Panc1 (cell line): Measurements from ENCODE around the gene DKK3. TPM values are rescaled to one million over a fixed set of nuclear protein-coding genes. Genes with fewer than 3 reads are reported as not detected.
A peak's percentile ranks its signal among the peaks of the same experiment; 100 is the strongest.

Experiments used
- ATAC-seq: fragments of 200-7000 bp; cut with Tn5 transposase; 2 replicates; pipeline ENCODE4 v1.9.1; 2020; ENCODE audit warnings: mild to moderate bottlenecking, moderate library complexity
- BruUV-seq: library from RNA; stranded (reverse); fragments of 400-500 nt; replicated peaks from 2 replicates; lab custom pipeline; 2021; lab: Mats Ljungman, UMichigan
- CTCF ChIA-PET: fragments of 300-600 bp; sonication (Branson Sonifier 250); formaldehyde crosslinking; loops from one replicate; lab custom pipeline; 2022; ENCODE audit warnings: antibody characterized with exemption; lab: Charles Lee
- POLR2A ChIA-PET: fragments of 300-600 bp; sonication (Branson Sonifier 250); formaldehyde crosslinking; loops from one replicate; lab custom pipeline; 2022; ENCODE audit warnings: antibody characterized with exemption; lab: Charles Lee
- DNase-seq: peaks from one replicate; pipeline ENCODE4 v3.0.0-alpha.2; 2010; ENCODE audit warnings: low read depth, low spot score
- H3K27ac ChIP-seq: 2 replicates; pipeline ENCODE4 v1.5.1; 2011; ENCODE audit warnings: mild to moderate bottlenecking, low read length, inconsistent platforms
- H3K27me3 ChIP-seq: fragments of 200-500 bp; sonication (Bioruptor generic); 2 replicates; pipeline ENCODE4 v1.6.0; 2014; ENCODE audit warnings: low read length, inconsistent platforms; ENCODE audit not compliant: control insufficient read depth, insufficient read depth
- H3K36me3 ChIP-seq: fragments of 200-500 bp; sonication (Bioruptor generic); 2 replicates; pipeline ENCODE4 v1.5.1; 2014; ENCODE audit warnings: inconsistent platforms, mild to moderate bottlenecking, low read length, moderate library complexity; ENCODE audit not compliant: control insufficient read depth, insufficient read depth
- H3K4me1 ChIP-seq: 2 replicates; pipeline ENCODE4 v1.5.1; 2011; ENCODE audit warnings: inconsistent platforms, mild to moderate bottlenecking, low read length, moderate library complexity; ENCODE audit not compliant: control insufficient read depth, insufficient read depth
- H3K4me3 ChIP-seq, 2 experiments: 2 replicates each; pipeline ENCODE4 v1.5.1; 2011 to 2012; ENCODE audit warnings: low read depth in 2 of 2, low read length in 2 of 2, mild to moderate bottlenecking in 2 of 2, inconsistent platforms in 1 of 2, moderate library complexity in 1 of 2
- H3K9me3 ChIP-seq: fragments of 200-500 bp; sonication (Bioruptor generic); 2 replicates; pipeline ENCODE4 v1.5.1; 2014; ENCODE audit warnings: low read depth, mild to moderate bottlenecking, inconsistent platforms, low read length, moderate library complexity; ENCODE audit not compliant: control insufficient read depth, insufficient read depth
- POLR2AphosphoS5 ChIP-seq: IDR thresholded peaks from 2 replicates; pipeline ENCODE4 v1.6.1; 2012; ENCODE audit warnings: mild to moderate bottlenecking, low read depth, low read length, moderate library complexity
- REST ChIP-seq, 2 experiments: IDR thresholded peaks; 2 replicates each; pipeline ENCODE4 v1.6.1; 2011 to 2012; ENCODE audit warnings: low read depth in 2 of 2, control low read depth in 1 of 2, low read length in 1 of 2, mild to moderate bottlenecking in 1 of 2, moderate library complexity in 1 of 2; ENCODE audit not compliant: insufficient read depth in 1 of 2
- SIN3A ChIP-seq: IDR thresholded peaks from 2 replicates; pipeline ENCODE4 v1.6.1; 2012; ENCODE audit warnings: low read depth, mild to moderate bottlenecking, low read length, moderate library complexity, borderline replicate concordance; ENCODE audit not compliant: insufficient read depth
- TCF7L2 ChIP-seq: IDR thresholded peaks from 2 replicates; pipeline ENCODE4 v1.6.1; 2011; ENCODE audit warnings: mild to moderate bottlenecking, low read depth, low read length, inconsistent platforms
- in situ Hi-C: cut with HindIII; loops from 2 replicates; pipeline ENCODE4 v1.10.0; 2016; ENCODE audit warnings: low sequenced_read_pairs, low pct_unique_long_range_greater_than_20kb
- intact Hi-C: fragments of 100-400 bp; cut with micrococcal nuclease; formaldehyde crosslinking; loops from one replicate; pipeline ENCODE4 v1.10.0; 2022; ENCODE audit not compliant: unreplicated experiment
- total RNA-seq: library from RNA; stranded (reverse); gene quantifications from one replicate; pipeline ENCODE4 v1.2.1, GENCODE V29; 2021; ENCODE audit not compliant: unreplicated experiment
- TF ChIP-seq, protein P1 (sequence below): fragments of 450-650 bp; IDR thresholded peaks from 2 replicates; pipeline ENCODE4 v1.5.1; 2017; ENCODE audit warnings: mild to moderate bottlenecking

Gene DKK3
- total RNA-seq, 1 experiment from 2014 or later = 116 TPM

- CTCF ChIA-PET = no interaction called here
These were observed 27.1 kb downstream of the DKK3 start for GRCh38 chr11:11981364-11981763.

GRCh38 chr11:11980841-11981308 lies 27.6 kb downstream of the DKK3 start:
- no peak overlapping the region for H3K4me3 ChIP-seq
- peaks cover 49% of the 10 kb centered on the region for H3K4me1 ChIP-seq
- no peak for TF ChIP-seq REST (IDR thresholded peaks at IDR 0.05; ENCODE audit: insufficient read depth in 1 of 2, low read depth in 2 of 2, low read length in 1 of 2)
- TF ChIP-seq TCF7L2 = no peak
- TF ChIP-seq SIN3A = no peak
- TF ChIP-seq, protein P1, sequence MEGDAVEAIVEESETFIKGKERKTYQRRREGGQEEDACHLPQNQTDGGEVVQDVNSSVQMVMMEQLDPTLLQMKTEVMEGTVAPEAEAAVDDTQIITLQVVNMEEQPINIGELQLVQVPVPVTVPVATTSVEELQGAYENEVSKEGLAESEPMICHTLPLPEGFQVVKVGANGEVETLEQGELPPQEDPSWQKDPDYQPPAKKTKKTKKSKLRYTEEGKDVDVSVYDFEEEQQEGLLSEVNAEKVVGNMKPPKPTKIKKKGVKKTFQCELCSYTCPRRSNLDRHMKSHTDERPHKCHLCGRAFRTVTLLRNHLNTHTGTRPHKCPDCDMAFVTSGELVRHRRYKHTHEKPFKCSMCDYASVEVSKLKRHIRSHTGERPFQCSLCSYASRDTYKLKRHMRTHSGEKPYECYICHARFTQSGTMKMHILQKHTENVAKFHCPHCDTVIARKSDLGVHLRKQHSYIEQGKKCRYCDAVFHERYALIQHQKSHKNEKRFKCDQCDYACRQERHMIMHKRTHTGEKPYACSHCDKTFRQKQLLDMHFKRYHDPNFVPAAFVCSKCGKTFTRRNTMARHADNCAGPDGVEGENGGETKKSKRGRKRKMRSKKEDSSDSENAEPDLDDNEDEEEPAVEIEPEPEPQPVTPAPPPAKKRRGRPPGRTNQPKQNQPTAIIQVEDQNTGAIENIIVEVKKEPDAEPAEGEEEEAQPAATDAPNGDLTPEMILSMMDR = no peak
- TF ChIP-seq POLR2AphosphoS5 = no peak
- no peak for DNase-seq
- in situ Hi-C loops = no loop called here
- no peaks in the 10 kb centered on the region for H3K36me3 ChIP-seq
- ATAC-seq = no peak
- no peaks in the 10 kb centered on the region for H3K27me3 ChIP-seq
- intact Hi-C loops = no loop called here
- POLR2A ChIA-PET = no interaction called here
- H3K27ac ChIP-seq = peak overlapping the region; percentile 95
- no peaks in the 10 kb centered on the region for H3K9me3 ChIP-seq
- no TSS peak for BruUV-seq
- CTCF ChIA-PET = no interaction called here

More at GRCh38 chr11:11981364-11981763, 27.1 kb downstream of the DKK3 start:
- no peak overlapping the region for H3K4me3 ChIP-seq
- no peaks in the 10 kb centered on the region for H3K9me3 ChIP-seq
- no TSS peak for BruUV-seq
- DNase-seq = no peak
- peaks cover 45% of the 10 kb centered on the region for H3K4me1 ChIP-seq
- H3K36me3 ChIP-seq = no peaks in the 10 kb centered on the region
- in situ Hi-C loops = no loop called here
- no peaks in the 10 kb centered on the region for H3K27me3 ChIP-seq
- no peak for TF ChIP-seq TCF7L2
- no peak for TF ChIP-seq REST (IDR thresholded peaks at IDR 0.05; ENCODE audit: insufficient read depth in 1 of 2, low read depth in 2 of 2, low read length in 1 of 2)
- TF ChIP-seq, protein P1 = no peak
- no peak for TF ChIP-seq POLR2AphosphoS5
- no peak for TF ChIP-seq SIN3A
- POLR2A ChIA-PET = no interaction called here
- no peak for ATAC-seq
- H3K27ac ChIP-seq = peak overlapping the region; percentile 95; the same call in 1 of the 2 replicates
- intact Hi-C loops = no loop called here
